H9 (cell line): ENCODE data around the gene CHMP6. TPM values are rescaled to one million over a fixed set of nuclear protein-coding genes. Genes with fewer than 3 reads are reported as not detected.

Source experiments
- DNase-seq: peaks from one replicate; pipeline ENCODE4 v3.0.0-alpha.2; 2017
- H2AFZ ChIP-seq: one replicate; pipeline ENCODE4 v1.6.1; 2013; ENCODE audit warnings: mild to moderate bottlenecking, low read length, control low read depth, moderate library complexity
- H2AK5ac ChIP-seq: 2 replicates; pipeline ENCODE4 v1.6.1; 2013; ENCODE audit warnings: low read length, control low read depth, mixed read lengths; ENCODE audit not compliant: insufficient read length
- H2BK120ac ChIP-seq: one replicate; pipeline ENCODE4 v1.6.1; 2013; ENCODE audit warnings: low read depth, mild to moderate bottlenecking, low read length, control low read depth, inconsistent platforms; ENCODE audit not compliant: poor library complexity, severe bottlenecking
- H2BK12ac ChIP-seq: 2 replicates; pipeline ENCODE4 v1.6.1; 2013; ENCODE audit warnings: low read length, control low read depth, mixed read lengths, low read depth; ENCODE audit not compliant: insufficient read length
- H2BK15ac ChIP-seq: 2 replicates; pipeline ENCODE4 v1.6.1; 2013; ENCODE audit warnings: low read depth, low read length, control low read depth
- H2BK20ac ChIP-seq: one replicate; pipeline ENCODE4 v1.6.1; 2013; ENCODE audit warnings: low read depth, mild to moderate bottlenecking, low read length, control low read depth, inconsistent platforms; ENCODE audit not compliant: poor library complexity, severe bottlenecking
- H2BK5ac ChIP-seq: 2 replicates; pipeline ENCODE4 v1.6.1; 2013; ENCODE audit warnings: low read length, control low read depth, mixed read lengths; ENCODE audit not compliant: insufficient read length
- H3K14ac ChIP-seq: 2 replicates; pipeline ENCODE4 v1.6.1; 2013; ENCODE audit warnings: low read length, control low read depth; ENCODE audit not compliant: insufficient read depth
- H3K18ac ChIP-seq: 2 replicates; pipeline ENCODE4 v1.6.1; 2013; ENCODE audit warnings: low read depth, mild to moderate bottlenecking, mixed read lengths, low read length, control low read depth; ENCODE audit not compliant: insufficient read length
- H3K23ac ChIP-seq: 2 replicates; pipeline ENCODE4 v1.6.1; 2013; ENCODE audit warnings: low read length, control low read depth, mixed read lengths, low read depth; ENCODE audit not compliant: insufficient read length
- H3K23me2 ChIP-seq: 2 replicates; pipeline ENCODE4 v1.6.1; 2013; ENCODE audit warnings: low read depth, mild to moderate bottlenecking, mixed read lengths, low read length, control low read depth; ENCODE audit not compliant: insufficient read length, poor library complexity, severe bottlenecking
- H3K27ac ChIP-seq: 2 replicates; pipeline ENCODE4 v1.5.1; 2013; ENCODE audit warnings: low read length, control low read depth, mixed read lengths, low read depth; ENCODE audit not compliant: insufficient read length
- H3K27me3 ChIP-seq: 2 replicates; pipeline ENCODE4 v1.6.1; 2013; ENCODE audit warnings: low read length, control low read depth, inconsistent platforms; ENCODE audit not compliant: insufficient read depth
- H3K4ac ChIP-seq: 2 replicates; pipeline ENCODE4 v1.6.1; 2013; ENCODE audit warnings: low read depth, mild to moderate bottlenecking, control low read depth, inconsistent platforms, low read length, moderate library complexity
- H3K4me1 ChIP-seq: 2 replicates; pipeline ENCODE4 v1.6.1; 2013; ENCODE audit warnings: low read length, control low read depth, inconsistent platforms; ENCODE audit not compliant: insufficient read depth
- H3K4me2 ChIP-seq: 2 replicates; pipeline ENCODE4 v1.6.1; 2013; ENCODE audit warnings: low read length, control low read depth, mixed read lengths; ENCODE audit not compliant: insufficient read length, insufficient read depth
- H3K56ac ChIP-seq: 2 replicates; pipeline ENCODE4 v1.6.1; 2013; ENCODE audit warnings: low read depth, mild to moderate bottlenecking, mixed read lengths, low read length, control low read depth; ENCODE audit not compliant: insufficient read length
- H3K79me1 ChIP-seq: 2 replicates; pipeline ENCODE4 v1.6.1; 2013; ENCODE audit warnings: low read depth, mild to moderate bottlenecking, moderate library complexity, low read length, control low read depth, inconsistent platforms; ENCODE audit not compliant: insufficient read depth, poor library complexity, severe bottlenecking
- H3K79me2 ChIP-seq: 2 replicates; pipeline ENCODE4 v1.6.1; 2013; ENCODE audit warnings: low read length, control low read depth, inconsistent platforms; ENCODE audit not compliant: insufficient read depth
- H3K9ac ChIP-seq: 2 replicates; pipeline ENCODE4 v1.6.1; 2013; ENCODE audit warnings: low read length, control low read depth, mixed read lengths; ENCODE audit not compliant: insufficient read length; ENCODE audit errors: extremely low read depth
- H3K9me3 ChIP-seq: one replicate; pipeline ENCODE4 v1.6.1; 2013; ENCODE audit warnings: low read depth, low read length, inconsistent platforms; ENCODE audit not compliant: control insufficient read depth
- H3T11ph ChIP-seq: one replicate; pipeline ENCODE4 v1.6.1; 2013; ENCODE audit warnings: mild to moderate bottlenecking, low read length, control low read depth, inconsistent platforms
- H4K20me1 ChIP-seq: one replicate; pipeline ENCODE4 v1.6.1; 2013; ENCODE audit not compliant: control insufficient read depth, insufficient read length, insufficient read depth
- H4K5ac ChIP-seq: 2 replicates; pipeline ENCODE4 v1.6.1; 2013; ENCODE audit warnings: low read depth, mild to moderate bottlenecking, mixed read lengths, low read length, control low read depth; ENCODE audit not compliant: insufficient read length
- H4K8ac ChIP-seq: replicated peaks from 2 replicates; pipeline ENCODE4 v1.6.1; 2013; ENCODE audit warnings: low read length, control low read depth, mixed read lengths, low read depth; ENCODE audit not compliant: insufficient read length
- H4K91ac ChIP-seq: 2 replicates; pipeline ENCODE4 v1.6.1; 2013; ENCODE audit warnings: low read depth, mild to moderate bottlenecking, moderate library complexity, mixed read lengths, low read length, control low read depth; ENCODE audit not compliant: insufficient read length
- H3K27ac Mint-ChIP-seq, 3 experiments: 2 replicates in 2 of 3; 3 replicates in 1 of 3; pipeline ENCODE4 v1.8.0; 2020 to 2021; ENCODE audit warnings: mixed read lengths in 3 of 3, mild to moderate bottlenecking in 1 of 3, moderate library complexity in 1 of 3
- H3K27me3 Mint-ChIP-seq: 2 replicates; pipeline ENCODE4 v1.8.0; 2021; ENCODE audit warnings: low read depth, mild to moderate bottlenecking, moderate library complexity, mixed read lengths
- H3K36me3 Mint-ChIP-seq, 3 experiments: 2 replicates in 2 of 3; 3 replicates in 1 of 3; pipeline ENCODE4 v1.8.0; 2020 to 2021; ENCODE audit warnings: low read depth in 3 of 3, mixed read lengths in 3 of 3; ENCODE audit not compliant: insufficient read depth in 1 of 3
- H3K4me1 Mint-ChIP-seq, 2 experiments: 2 replicates each; pipeline ENCODE4 v1.8.0; 2020; ENCODE audit warnings: mixed read lengths in 2 of 2
- H3K4me3 Mint-ChIP-seq, 2 experiments: 2 replicates in 1 of 2; 3 replicates in 1 of 2; pipeline ENCODE4 v1.8.0; 2020 to 2021; ENCODE audit warnings: mild to moderate bottlenecking in 2 of 2, mixed read lengths in 2 of 2, moderate library complexity in 1 of 2
- H3K9me3 Mint-ChIP-seq, 2 experiments: 2 replicates in 1 of 2; 3 replicates in 1 of 2; pipeline ENCODE4 v1.8.0; 2020; ENCODE audit warnings: mild to moderate bottlenecking in 2 of 2, mixed read lengths in 2 of 2, moderate library complexity in 1 of 2
- CTCF ChIP-seq: fragments of 200-600 bp; sonication (generic); conservative IDR thresholded peaks from 3 replicates; pipeline ENCODE4 v1.8.0; 2021; ENCODE audit warnings: antibody characterized with exemption, mild to moderate bottlenecking
- WGBS: extraction: QIAGEN DNeasy Blood & Tissue Kit; methylation state at CpG from one replicate; pipeline ENCODE4 v1.1.7; 2013; ENCODE audit warnings: missing lambda C conversion rate, low lambda C conversion rate, mixed read lengths; ENCODE audit not compliant: insufficient read length; ENCODE audit errors: extremely low coverage; 5-methylcytosine and 5-hydroxymethylcytosine counted together
- total RNA-seq: library from RNA; stranded (reverse); gene quantifications from 2 replicates; pipeline ENCODE4 v1.2.1, GENCODE V29; 2021

CHMP6 gene
- total RNA-seq, 1 experiment from 2014 or later, result 23.4 TPM

GRCh38 chr17:80949451-80950421, 41.9 kb upstream of the CHMP6 start:
- H3K27me3 Mint-ChIP-seq, result no peaks in the 10 kb centered on the region
- no CpG with 5 or more reads among the region's 44 CpGs for WGBS
- no peak overlapping the region for H2BK20ac ChIP-seq
- H3K27ac ChIP-seq, result no peak overlapping the region
- H4K20me1 ChIP-seq, result no peaks in the 10 kb centered on the region
- peak; percentile 57 for TF ChIP-seq CTCF
- H3K9me3 ChIP-seq, result no peaks in the 10 kb centered on the region
- H3K36me3 Mint-ChIP-seq, result peaks cover 14 to 22% (median 17%) of the 10 kb centered on the region in 3 experiments
- H3K4me3 Mint-ChIP-seq, result no peak overlapping the region
- H3K4ac ChIP-seq, result no peak overlapping the region
- no peak overlapping the region for H2AFZ ChIP-seq
- no peak overlapping the region for H2BK12ac ChIP-seq
- no peak overlapping the region for H2BK120ac ChIP-seq
- H3K9ac ChIP-seq, result no peak overlapping the region
- no peak overlapping the region for H3K56ac ChIP-seq
- no peak overlapping the region for H3T11ph ChIP-seq
- H4K8ac ChIP-seq, result no peak overlapping the region
- no peak overlapping the region for H2BK5ac ChIP-seq
- H3K14ac ChIP-seq, result no peak overlapping the region
- no peak overlapping the region for H4K5ac ChIP-seq
- no peak overlapping the region for H3K18ac ChIP-seq
- no peaks in the 10 kb centered on the region for H3K4me1 ChIP-seq
- H2BK15ac ChIP-seq, result no peak overlapping the region
- H3K23ac ChIP-seq, result no peak overlapping the region
- no peaks in the 10 kb centered on the region for H3K23me2 ChIP-seq
- H3K27ac Mint-ChIP-seq, result 0 out of 7 replicates have a peak overlapping the region, but pooled peaks of 1 of the 3 experiments have one; percentile 55
- H3K79me2 ChIP-seq, result no peaks in the 10 kb centered on the region
- H3K4me1 Mint-ChIP-seq, result no peaks in the 10 kb centered on the region
- no peaks in the 10 kb centered on the region for H3K9me3 Mint-ChIP-seq
- H2AK5ac ChIP-seq, result no peak overlapping the region
- H3K4me2 ChIP-seq, result no peak overlapping the region
- no peaks in the 10 kb centered on the region for H3K79me1 ChIP-seq
- H4K91ac ChIP-seq, result no peak overlapping the region
- DNase-seq, result peak; percentile 77
- H3K27me3 ChIP-seq, result no peaks in the 10 kb centered on the region
